H9 (cell line): Measurements from ENCODE around the gene ANKRD53. TPM values are rescaled to one million over a fixed set of nuclear protein-coding genes. Genes with fewer than 3 reads are reported as not detected.
"Not testable (repeated sequence)": the region's sequence is repeated elsewhere in the genome, so short reads cannot be mapped to it uniquely, and the experiment has no call there.

Experiments used
- DNase-seq: peaks from one replicate; pipeline ENCODE4 v3.0.0-alpha.2; 2017
- H2AFZ ChIP-seq: one replicate; pipeline ENCODE4 v1.6.1; 2013; ENCODE audit warnings: mild to moderate bottlenecking, low read length, control low read depth, moderate library complexity
- H2AK5ac ChIP-seq: 2 replicates; pipeline ENCODE4 v1.6.1; 2013; ENCODE audit warnings: low read length, control low read depth, mixed read lengths; ENCODE audit not compliant: insufficient read length
- H2BK120ac ChIP-seq: one replicate; pipeline ENCODE4 v1.6.1; 2013; ENCODE audit warnings: low read depth, mild to moderate bottlenecking, low read length, control low read depth, inconsistent platforms; ENCODE audit not compliant: poor library complexity, severe bottlenecking
- H2BK12ac ChIP-seq: 2 replicates; pipeline ENCODE4 v1.6.1; 2013; ENCODE audit warnings: low read length, control low read depth, mixed read lengths, low read depth; ENCODE audit not compliant: insufficient read length
- H2BK15ac ChIP-seq: 2 replicates; pipeline ENCODE4 v1.6.1; 2013; ENCODE audit warnings: low read depth, low read length, control low read depth
- H2BK20ac ChIP-seq: one replicate; pipeline ENCODE4 v1.6.1; 2013; ENCODE audit warnings: low read depth, mild to moderate bottlenecking, low read length, control low read depth, inconsistent platforms; ENCODE audit not compliant: poor library complexity, severe bottlenecking
- H2BK5ac ChIP-seq: 2 replicates; pipeline ENCODE4 v1.6.1; 2013; ENCODE audit warnings: low read length, control low read depth, mixed read lengths; ENCODE audit not compliant: insufficient read length
- H3K14ac ChIP-seq: 2 replicates; pipeline ENCODE4 v1.6.1; 2013; ENCODE audit warnings: low read length, control low read depth; ENCODE audit not compliant: insufficient read depth
- H3K18ac ChIP-seq: 2 replicates; pipeline ENCODE4 v1.6.1; 2013; ENCODE audit warnings: low read depth, mild to moderate bottlenecking, mixed read lengths, low read length, control low read depth; ENCODE audit not compliant: insufficient read length
- H3K23ac ChIP-seq: 2 replicates; pipeline ENCODE4 v1.6.1; 2013; ENCODE audit warnings: low read length, control low read depth, mixed read lengths, low read depth; ENCODE audit not compliant: insufficient read length
- H3K23me2 ChIP-seq: 2 replicates; pipeline ENCODE4 v1.6.1; 2013; ENCODE audit warnings: low read depth, mild to moderate bottlenecking, mixed read lengths, low read length, control low read depth; ENCODE audit not compliant: insufficient read length, poor library complexity, severe bottlenecking
- H3K27ac ChIP-seq: 2 replicates; pipeline ENCODE4 v1.5.1; 2013; ENCODE audit warnings: low read length, control low read depth, mixed read lengths, low read depth; ENCODE audit not compliant: insufficient read length
- H3K27me3 ChIP-seq: 2 replicates; pipeline ENCODE4 v1.6.1; 2013; ENCODE audit warnings: low read length, control low read depth, inconsistent platforms; ENCODE audit not compliant: insufficient read depth
- H3K4ac ChIP-seq: 2 replicates; pipeline ENCODE4 v1.6.1; 2013; ENCODE audit warnings: low read depth, mild to moderate bottlenecking, control low read depth, inconsistent platforms, low read length, moderate library complexity
- H3K4me1 ChIP-seq: 2 replicates; pipeline ENCODE4 v1.6.1; 2013; ENCODE audit warnings: low read length, control low read depth, inconsistent platforms; ENCODE audit not compliant: insufficient read depth
- H3K4me2 ChIP-seq: 2 replicates; pipeline ENCODE4 v1.6.1; 2013; ENCODE audit warnings: low read length, control low read depth, mixed read lengths; ENCODE audit not compliant: insufficient read length, insufficient read depth
- H3K56ac ChIP-seq: 2 replicates; pipeline ENCODE4 v1.6.1; 2013; ENCODE audit warnings: low read depth, mild to moderate bottlenecking, mixed read lengths, low read length, control low read depth; ENCODE audit not compliant: insufficient read length
- H3K79me1 ChIP-seq: 2 replicates; pipeline ENCODE4 v1.6.1; 2013; ENCODE audit warnings: low read depth, mild to moderate bottlenecking, moderate library complexity, low read length, control low read depth, inconsistent platforms; ENCODE audit not compliant: insufficient read depth, poor library complexity, severe bottlenecking
- H3K79me2 ChIP-seq: 2 replicates; pipeline ENCODE4 v1.6.1; 2013; ENCODE audit warnings: low read length, control low read depth, inconsistent platforms; ENCODE audit not compliant: insufficient read depth
- H3K9ac ChIP-seq: 2 replicates; pipeline ENCODE4 v1.6.1; 2013; ENCODE audit warnings: low read length, control low read depth, mixed read lengths; ENCODE audit not compliant: insufficient read length; ENCODE audit errors: extremely low read depth
- H3K9me3 ChIP-seq: one replicate; pipeline ENCODE4 v1.6.1; 2013; ENCODE audit warnings: low read depth, low read length, inconsistent platforms; ENCODE audit not compliant: control insufficient read depth
- H3T11ph ChIP-seq: one replicate; pipeline ENCODE4 v1.6.1; 2013; ENCODE audit warnings: mild to moderate bottlenecking, low read length, control low read depth, inconsistent platforms
- H4K20me1 ChIP-seq: one replicate; pipeline ENCODE4 v1.6.1; 2013; ENCODE audit not compliant: control insufficient read depth, insufficient read length, insufficient read depth
- H4K5ac ChIP-seq: 2 replicates; pipeline ENCODE4 v1.6.1; 2013; ENCODE audit warnings: low read depth, mild to moderate bottlenecking, mixed read lengths, low read length, control low read depth; ENCODE audit not compliant: insufficient read length
- H4K8ac ChIP-seq: replicated peaks from 2 replicates; pipeline ENCODE4 v1.6.1; 2013; ENCODE audit warnings: low read length, control low read depth, mixed read lengths, low read depth; ENCODE audit not compliant: insufficient read length
- H4K91ac ChIP-seq: 2 replicates; pipeline ENCODE4 v1.6.1; 2013; ENCODE audit warnings: low read depth, mild to moderate bottlenecking, moderate library complexity, mixed read lengths, low read length, control low read depth; ENCODE audit not compliant: insufficient read length
- H3K27ac Mint-ChIP-seq, 3 experiments: 2 replicates in 2 of 3; 3 replicates in 1 of 3; pipeline ENCODE4 v1.8.0; 2020 to 2021; ENCODE audit warnings: mixed read lengths in 3 of 3, mild to moderate bottlenecking in 1 of 3, moderate library complexity in 1 of 3
- H3K27me3 Mint-ChIP-seq: 2 replicates; pipeline ENCODE4 v1.8.0; 2021; ENCODE audit warnings: low read depth, mild to moderate bottlenecking, moderate library complexity, mixed read lengths
- H3K36me3 Mint-ChIP-seq, 3 experiments: 2 replicates in 2 of 3; 3 replicates in 1 of 3; pipeline ENCODE4 v1.8.0; 2020 to 2021; ENCODE audit warnings: low read depth in 3 of 3, mixed read lengths in 3 of 3; ENCODE audit not compliant: insufficient read depth in 1 of 3
- H3K4me1 Mint-ChIP-seq, 2 experiments: 2 replicates each; pipeline ENCODE4 v1.8.0; 2020; ENCODE audit warnings: mixed read lengths in 2 of 2
- H3K4me3 Mint-ChIP-seq, 2 experiments: 2 replicates in 1 of 2; 3 replicates in 1 of 2; pipeline ENCODE4 v1.8.0; 2020 to 2021; ENCODE audit warnings: mild to moderate bottlenecking in 2 of 2, mixed read lengths in 2 of 2, moderate library complexity in 1 of 2
- H3K9me3 Mint-ChIP-seq, 2 experiments: 2 replicates in 1 of 2; 3 replicates in 1 of 2; pipeline ENCODE4 v1.8.0; 2020; ENCODE audit warnings: mild to moderate bottlenecking in 2 of 2, mixed read lengths in 2 of 2, moderate library complexity in 1 of 2
- WGBS: extraction: QIAGEN DNeasy Blood & Tissue Kit; methylation state at CpG from one replicate; pipeline ENCODE4 v1.1.7; 2013; ENCODE audit warnings: missing lambda C conversion rate, low lambda C conversion rate, mixed read lengths; ENCODE audit not compliant: insufficient read length; ENCODE audit errors: extremely low coverage; 5-methylcytosine and 5-hydroxymethylcytosine counted together
- total RNA-seq: library from RNA; stranded (reverse); gene quantifications from 2 replicates; pipeline ENCODE4 v1.2.1, GENCODE V29; 2021
- TF ChIP-seq, protein P1 (sequence below): fragments of 200-600 bp; sonication (generic); conservative IDR thresholded peaks from 3 replicates; pipeline ENCODE4 v1.8.0; 2021; ENCODE audit warnings: antibody characterized with exemption, mild to moderate bottlenecking

The ANKRD53 gene
- total RNA-seq, 1 experiment from 2014 or later = 0.28 TPM

DNA sequence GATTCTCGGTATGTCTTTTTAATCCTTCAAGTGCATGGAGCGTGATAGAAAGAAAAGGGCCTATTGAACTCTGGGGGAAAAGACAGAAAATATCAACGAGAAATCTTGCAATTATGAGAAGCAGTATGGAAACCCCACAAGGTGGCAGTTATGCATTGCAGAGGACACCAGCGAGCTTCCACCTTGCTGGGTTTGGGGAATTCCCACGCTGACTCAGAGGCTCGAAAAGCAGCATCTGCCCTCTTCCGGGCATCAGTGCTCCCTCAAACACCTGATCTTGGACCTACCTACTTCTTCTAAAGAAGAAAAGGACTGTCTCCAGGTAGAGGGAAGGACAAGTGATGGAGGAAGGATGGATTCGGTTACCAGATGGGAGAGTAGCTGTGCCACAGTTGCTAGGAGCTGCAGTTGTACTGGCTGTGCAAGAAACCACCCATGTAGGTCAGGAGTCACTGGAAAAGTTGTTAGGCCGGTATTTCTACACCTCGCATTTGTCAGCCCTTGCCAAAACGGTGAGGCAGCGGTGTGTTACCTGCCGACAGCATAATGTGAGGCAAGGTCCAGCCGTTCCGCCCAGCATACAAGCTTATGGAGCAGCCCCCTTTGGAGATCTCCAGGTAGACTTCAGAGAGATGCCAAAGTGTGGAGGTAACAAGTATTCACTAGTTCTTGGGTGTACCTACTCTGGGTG, 45.3 kb downstream of the ANKRD53 start:
- not testable (repeated sequence) for H3K27me3 ChIP-seq, H3K4me2 ChIP-seq, H2BK120ac ChIP-seq, H4K8ac ChIP-seq, H3T11ph ChIP-seq, H3K14ac ChIP-seq, H2BK20ac ChIP-seq, H3K9ac ChIP-seq, H3K4me1 ChIP-seq, DNase-seq, H2AFZ ChIP-seq, H3K4me3 Mint-ChIP-seq, H3K56ac ChIP-seq, H3K23me2 ChIP-seq, H2BK15ac ChIP-seq, H3K79me2 ChIP-seq, H2BK12ac ChIP-seq, H2AK5ac ChIP-seq, H3K27ac ChIP-seq, H3K27ac Mint-ChIP-seq, H3K4ac ChIP-seq, H3K9me3 ChIP-seq, H3K36me3 Mint-ChIP-seq, H3K9me3 Mint-ChIP-seq, H2BK5ac ChIP-seq, H3K23ac ChIP-seq, H3K79me1 ChIP-seq, H4K91ac ChIP-seq, H4K20me1 ChIP-seq, H3K27me3 Mint-ChIP-seq, H3K18ac ChIP-seq, H4K5ac ChIP-seq
- no CpG with 5 or more reads among the region's 15 CpGs for WGBS
- TF ChIP-seq, protein P1, sequence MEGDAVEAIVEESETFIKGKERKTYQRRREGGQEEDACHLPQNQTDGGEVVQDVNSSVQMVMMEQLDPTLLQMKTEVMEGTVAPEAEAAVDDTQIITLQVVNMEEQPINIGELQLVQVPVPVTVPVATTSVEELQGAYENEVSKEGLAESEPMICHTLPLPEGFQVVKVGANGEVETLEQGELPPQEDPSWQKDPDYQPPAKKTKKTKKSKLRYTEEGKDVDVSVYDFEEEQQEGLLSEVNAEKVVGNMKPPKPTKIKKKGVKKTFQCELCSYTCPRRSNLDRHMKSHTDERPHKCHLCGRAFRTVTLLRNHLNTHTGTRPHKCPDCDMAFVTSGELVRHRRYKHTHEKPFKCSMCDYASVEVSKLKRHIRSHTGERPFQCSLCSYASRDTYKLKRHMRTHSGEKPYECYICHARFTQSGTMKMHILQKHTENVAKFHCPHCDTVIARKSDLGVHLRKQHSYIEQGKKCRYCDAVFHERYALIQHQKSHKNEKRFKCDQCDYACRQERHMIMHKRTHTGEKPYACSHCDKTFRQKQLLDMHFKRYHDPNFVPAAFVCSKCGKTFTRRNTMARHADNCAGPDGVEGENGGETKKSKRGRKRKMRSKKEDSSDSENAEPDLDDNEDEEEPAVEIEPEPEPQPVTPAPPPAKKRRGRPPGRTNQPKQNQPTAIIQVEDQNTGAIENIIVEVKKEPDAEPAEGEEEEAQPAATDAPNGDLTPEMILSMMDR = peak; percentile 22; the same call in 1 of the 3 replicates
- H3K4me1 Mint-ChIP-seq = peaks cover 10 to 20% of the 10 kb centered on the region in 2 experiments

Other genes starting within 250 kb of the ANKRD53 start
- gene ADD2, start 210.4 kb upstream of the ANKRD53 start, total RNA-seq = 124 TPM in 2 replicates
- not detected in 2 replicates for gene FIGLA, start 188.0 kb upstream of the ANKRD53 start, total RNA-seq
- gene CLEC4F, start 158.0 kb upstream of the ANKRD53 start, total RNA-seq = not detected in 2 replicates
- not detected in 2 replicates for gene CD207, start 142.8 kb upstream of the ANKRD53 start, total RNA-seq
- gene VAX2, start 78.1 kb upstream of the ANKRD53 start, total RNA-seq = not detected in 2 replicates
- not detected in 2 replicates for gene ATP6V1B1, start 42.7 kb upstream of the ANKRD53 start, total RNA-seq
- 19.2 and 23.9 TPM in 2 replicates for gene TEX261, start 16.2 kb downstream of the ANKRD53 start, total RNA-seq
- 74.4 and 75.1 TPM in 2 replicates for gene NAGK, start 90.0 kb downstream of the ANKRD53 start, total RNA-seq
- gene MCEE, start 151.6 kb downstream of the ANKRD53 start, total RNA-seq = 12.5 and 13.7 TPM in 2 replicates
- gene MPHOSPH10, start 152.0 kb downstream of the ANKRD53 start, total RNA-seq = 42.1 and 45.6 TPM in 2 replicates
- gene PAIP2B, start 248.5 kb downstream of the ANKRD53 start, total RNA-seq = 16.8 and 17.7 TPM in 2 replicates